ENCODE results near the gene BCOR.

Gene BCOR

DNA sequence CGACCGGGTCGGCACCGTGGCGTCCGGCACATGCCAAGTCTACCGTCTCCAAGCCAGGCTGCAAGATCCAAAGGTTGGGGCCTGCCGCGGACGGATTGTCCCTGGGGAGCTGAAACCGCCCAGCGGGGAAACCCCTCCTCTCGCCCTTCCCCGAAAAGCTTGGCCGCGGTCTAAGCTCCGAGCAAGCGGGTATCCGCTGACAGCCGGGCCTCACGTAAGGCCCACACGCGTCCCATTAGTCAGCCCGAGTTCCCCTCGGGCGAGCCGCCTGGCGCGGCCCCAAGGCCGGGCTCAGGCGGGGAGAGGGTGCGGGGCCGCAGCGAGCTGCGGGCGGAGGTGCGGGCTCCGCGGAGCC lies 6.8 kb upstream of the BCOR start:
- H3K4me3 ChIP-seq (ENCODE audit: low read depth, low read length): peak overlapping the region; percentile 38
- TF ChIP-seq, protein P1, sequence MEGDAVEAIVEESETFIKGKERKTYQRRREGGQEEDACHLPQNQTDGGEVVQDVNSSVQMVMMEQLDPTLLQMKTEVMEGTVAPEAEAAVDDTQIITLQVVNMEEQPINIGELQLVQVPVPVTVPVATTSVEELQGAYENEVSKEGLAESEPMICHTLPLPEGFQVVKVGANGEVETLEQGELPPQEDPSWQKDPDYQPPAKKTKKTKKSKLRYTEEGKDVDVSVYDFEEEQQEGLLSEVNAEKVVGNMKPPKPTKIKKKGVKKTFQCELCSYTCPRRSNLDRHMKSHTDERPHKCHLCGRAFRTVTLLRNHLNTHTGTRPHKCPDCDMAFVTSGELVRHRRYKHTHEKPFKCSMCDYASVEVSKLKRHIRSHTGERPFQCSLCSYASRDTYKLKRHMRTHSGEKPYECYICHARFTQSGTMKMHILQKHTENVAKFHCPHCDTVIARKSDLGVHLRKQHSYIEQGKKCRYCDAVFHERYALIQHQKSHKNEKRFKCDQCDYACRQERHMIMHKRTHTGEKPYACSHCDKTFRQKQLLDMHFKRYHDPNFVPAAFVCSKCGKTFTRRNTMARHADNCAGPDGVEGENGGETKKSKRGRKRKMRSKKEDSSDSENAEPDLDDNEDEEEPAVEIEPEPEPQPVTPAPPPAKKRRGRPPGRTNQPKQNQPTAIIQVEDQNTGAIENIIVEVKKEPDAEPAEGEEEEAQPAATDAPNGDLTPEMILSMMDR (IDR thresholded peaks at IDR 0.05; ENCODE audit: low read depth, low read length, missing control alignments): no peak
- no peak for DNase-seq (ENCODE audit: low read depth)
- in situ Hi-C loops (cut with HindIII; ENCODE audit: low sequenced_read_pairs): no loop called here

DNA sequence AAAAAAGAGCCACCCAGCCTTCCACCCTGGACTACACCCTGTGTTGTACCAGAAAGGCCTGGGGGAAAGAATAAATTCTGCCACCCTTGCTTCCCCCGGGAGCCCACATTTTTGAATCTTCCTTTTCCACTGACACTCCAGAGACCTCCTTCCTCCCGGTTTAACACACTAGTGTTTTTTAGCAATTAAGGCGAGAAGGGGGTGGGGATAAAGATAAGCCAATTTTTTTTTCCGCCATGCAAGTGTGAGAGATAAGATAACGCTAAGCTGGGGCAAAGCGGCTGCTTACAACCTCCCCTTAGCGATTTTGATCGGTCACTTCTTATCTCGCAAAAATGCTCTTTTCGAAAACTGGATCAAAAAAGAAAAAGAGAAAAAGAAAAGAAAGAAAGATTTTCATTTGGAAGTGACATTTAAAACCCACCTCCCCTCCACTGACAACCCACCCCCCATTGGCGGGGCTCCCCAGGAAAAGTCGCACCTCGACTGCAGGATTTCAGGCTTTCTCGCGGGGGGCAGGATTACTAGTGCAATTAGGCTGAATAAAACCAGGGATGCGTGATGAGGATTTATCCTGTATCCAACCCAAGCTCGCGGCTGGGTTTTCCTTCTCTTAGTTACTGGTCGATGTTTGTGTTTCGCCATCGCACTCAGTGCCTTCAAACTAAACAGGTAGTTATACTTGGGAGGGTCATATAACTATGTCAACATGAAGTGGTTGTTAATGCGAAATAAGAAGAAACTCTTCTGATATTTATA lies 6.0 kb upstream of the BCOR start:
- in situ Hi-C loops (cut with HindIII; ENCODE audit: low sequenced_read_pairs): no loop called here
- TF ChIP-seq, protein P1 (IDR thresholded peaks at IDR 0.05; ENCODE audit: low read depth, low read length, missing control alignments): no peak
- H3K4me3 ChIP-seq (ENCODE audit: low read depth, low read length): no peak overlapping the region
- no peak for DNase-seq (ENCODE audit: low read depth)

DNA sequence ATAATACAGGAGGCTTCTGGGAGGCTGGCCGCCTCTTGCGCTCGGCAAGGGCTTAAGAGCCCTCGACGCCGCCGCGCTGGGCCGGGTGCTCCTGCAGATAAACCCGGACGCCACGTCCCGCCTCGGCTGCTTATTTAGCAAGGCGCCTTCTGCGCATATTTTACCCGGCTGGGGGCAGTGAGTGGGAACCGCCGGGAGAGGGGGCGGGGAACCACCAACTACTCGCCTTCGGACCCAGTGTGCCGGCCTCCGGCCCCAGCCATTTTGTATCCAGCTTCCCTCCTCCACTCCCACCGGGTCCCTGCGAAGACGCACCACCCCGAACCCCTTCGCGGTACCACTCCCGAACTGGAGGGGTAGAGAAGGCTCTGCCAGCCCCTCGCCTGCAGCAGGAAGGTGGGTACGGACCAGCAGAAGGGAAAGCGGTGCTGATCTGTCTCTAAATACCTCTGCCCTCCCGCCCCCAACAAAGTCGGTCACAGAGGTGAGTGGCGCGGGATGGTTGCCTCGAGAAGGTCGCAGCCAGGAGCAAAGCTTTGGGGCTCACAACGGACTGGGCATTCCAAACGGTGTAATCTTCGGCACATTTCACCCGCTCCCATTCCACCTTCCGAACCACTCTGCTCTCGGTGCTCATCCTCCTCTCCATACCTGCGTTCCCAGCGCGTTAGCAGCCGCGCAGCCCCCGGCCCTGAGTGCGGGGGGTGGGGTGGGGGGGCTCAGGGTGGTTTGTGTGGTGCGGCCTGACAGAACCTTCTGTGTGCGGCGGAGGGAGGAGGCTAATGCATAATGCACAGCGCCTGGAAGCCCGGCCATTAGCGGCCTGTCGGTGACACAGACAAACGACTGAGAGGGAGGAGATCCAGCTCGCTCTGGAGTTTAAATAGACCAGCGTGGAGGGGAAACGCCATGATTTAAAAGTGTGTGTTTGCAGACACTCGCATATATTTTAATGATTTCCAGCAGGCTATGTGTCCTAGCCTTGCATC lies 4.9 kb upstream of the BCOR start:
- in situ Hi-C loops (cut with HindIII; ENCODE audit: low sequenced_read_pairs): no loop called here
- TF ChIP-seq, protein P1 (IDR thresholded peaks at IDR 0.05; ENCODE audit: low read depth, low read length, missing control alignments): no peak
- no peak for DNase-seq (ENCODE audit: low read depth)
- H3K4me3 ChIP-seq (ENCODE audit: low read depth, low read length): no peak overlapping the region

DNA sequence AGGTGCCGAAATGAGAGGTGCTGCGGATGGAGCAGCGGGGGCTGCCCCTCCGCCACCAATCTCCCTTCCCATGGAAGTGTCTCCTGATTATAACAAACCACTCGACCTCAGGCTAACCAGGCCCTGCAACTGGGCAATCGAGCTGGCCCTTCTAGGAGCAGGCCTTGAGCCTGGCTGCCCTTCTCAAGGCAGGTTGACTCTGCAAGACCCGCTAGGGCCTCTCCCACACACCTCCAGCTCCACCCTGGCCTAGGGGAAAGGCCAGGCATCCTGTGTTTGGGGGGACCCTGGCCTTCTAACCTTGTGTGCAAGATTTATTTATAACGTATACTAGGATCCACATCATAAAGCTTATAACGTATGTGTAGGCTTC lies 3.7 kb upstream of the BCOR start:
- in situ Hi-C loops (cut with HindIII; ENCODE audit: low sequenced_read_pairs): no loop called here
- TF ChIP-seq, protein P1 (IDR thresholded peaks at IDR 0.05; ENCODE audit: low read depth, low read length, missing control alignments): no peak
- H3K4me3 ChIP-seq (ENCODE audit: low read depth, low read length): no peak overlapping the region
- no peak for DNase-seq (ENCODE audit: low read depth)

DNA sequence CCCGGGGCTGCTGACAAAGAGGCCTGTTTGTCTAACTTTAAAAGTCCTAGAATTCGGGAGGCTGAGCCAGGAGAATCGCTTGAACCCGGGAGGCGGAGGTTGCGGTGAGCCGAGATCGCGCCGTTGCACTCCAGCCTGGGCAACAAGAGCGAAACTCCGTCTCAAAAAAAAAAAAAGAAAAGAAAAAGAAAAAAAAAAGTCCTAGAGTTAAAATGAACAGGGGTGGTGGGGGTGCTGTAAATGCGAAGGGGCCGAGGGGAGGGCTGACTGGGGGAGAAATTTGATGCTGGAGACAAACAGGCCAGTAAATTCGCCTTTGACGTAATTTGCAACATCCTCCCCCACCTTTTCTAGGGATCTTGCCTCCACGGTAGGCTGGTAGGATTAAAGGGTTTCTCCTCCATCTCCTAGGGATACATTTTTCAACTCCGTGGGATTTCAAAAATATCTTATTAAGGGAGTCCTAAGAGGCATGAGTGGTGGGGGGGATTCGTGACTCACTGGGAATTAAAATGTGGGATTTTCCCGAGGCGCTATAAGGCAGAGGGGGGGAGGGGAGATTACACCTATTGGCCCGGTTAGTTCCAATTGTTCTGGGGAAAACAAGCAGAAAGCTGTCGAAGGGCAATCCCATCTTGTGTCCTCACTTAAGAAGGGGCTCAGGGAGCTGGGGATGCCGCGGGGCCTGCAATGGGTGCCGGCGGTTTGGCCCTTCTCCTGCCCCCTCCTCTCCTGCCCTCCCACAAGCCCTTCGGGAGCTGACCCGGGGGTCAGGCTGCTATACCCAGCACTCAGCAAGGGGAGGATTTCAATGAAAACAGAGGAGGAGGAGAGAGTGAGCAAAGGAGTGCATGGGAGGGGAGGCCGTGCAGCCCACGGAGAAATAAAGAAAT lies 3.0 kb upstream of the BCOR start:
- TF ChIP-seq, protein P1 (IDR thresholded peaks at IDR 0.05; ENCODE audit: low read depth, low read length, missing control alignments): no peak
- DNase-seq (ENCODE audit: low read depth): no peak
- H3K4me3 ChIP-seq (ENCODE audit: low read depth, low read length): no peak overlapping the region
- in situ Hi-C loops (cut with HindIII; ENCODE audit: low sequenced_read_pairs): no loop called here

DNA sequence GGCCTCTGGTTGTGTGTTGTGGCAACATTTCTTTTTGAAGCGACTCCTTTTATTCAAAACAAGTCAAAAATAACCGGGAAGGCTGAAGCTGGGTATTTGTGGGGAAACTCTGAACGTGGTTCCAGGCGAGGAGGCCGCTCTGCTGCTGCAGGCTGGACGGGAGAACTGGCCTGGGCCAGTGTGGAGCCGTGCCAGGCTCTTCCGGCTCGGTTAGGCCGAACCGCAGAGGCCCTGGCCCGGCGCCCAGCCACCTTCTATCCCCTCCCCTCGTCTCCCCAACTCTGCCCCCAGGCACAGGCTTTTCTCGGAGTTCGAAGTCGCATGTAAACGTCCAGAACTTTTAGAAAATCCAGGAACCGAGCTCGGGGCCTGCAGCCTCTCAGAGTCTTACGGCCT lies 2.4 kb upstream of the BCOR start:
- in situ Hi-C loops (cut with HindIII; ENCODE audit: low sequenced_read_pairs): no loop called here

More for the DNA sequence above, 2.4 kb upstream of the BCOR start:
- no peak for DNase-seq (ENCODE audit: low read depth)
- no peak overlapping the region for H3K4me3 ChIP-seq (ENCODE audit: low read depth, low read length)
- TF ChIP-seq, protein P1 (IDR thresholded peaks at IDR 0.05; ENCODE audit: low read depth, low read length, missing control alignments): no peak
